ENCODE data around the gene KATNB1.

DNA sequence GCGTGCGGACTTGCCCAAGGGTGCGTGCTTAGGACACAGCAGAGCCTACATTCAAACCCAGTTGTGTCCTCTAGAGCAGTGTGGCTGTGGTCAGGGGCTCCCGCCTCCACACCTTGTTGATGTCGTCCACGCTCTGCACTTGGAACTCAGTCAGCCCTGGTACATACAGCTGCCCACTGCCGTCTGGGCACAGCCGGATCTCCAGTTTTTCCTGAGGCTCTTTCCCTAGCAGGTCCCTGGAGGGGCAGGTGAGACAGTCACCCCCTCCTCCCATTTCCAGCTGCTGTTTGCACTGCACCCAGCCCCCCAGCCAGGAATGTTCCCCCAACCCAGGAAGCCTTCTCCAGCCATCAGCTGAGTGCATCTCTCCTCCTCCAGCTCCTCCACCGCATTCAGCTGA, 25.7 kb downstream of the KATNB1 start:
- TF ChIP-seq, protein P1, sequence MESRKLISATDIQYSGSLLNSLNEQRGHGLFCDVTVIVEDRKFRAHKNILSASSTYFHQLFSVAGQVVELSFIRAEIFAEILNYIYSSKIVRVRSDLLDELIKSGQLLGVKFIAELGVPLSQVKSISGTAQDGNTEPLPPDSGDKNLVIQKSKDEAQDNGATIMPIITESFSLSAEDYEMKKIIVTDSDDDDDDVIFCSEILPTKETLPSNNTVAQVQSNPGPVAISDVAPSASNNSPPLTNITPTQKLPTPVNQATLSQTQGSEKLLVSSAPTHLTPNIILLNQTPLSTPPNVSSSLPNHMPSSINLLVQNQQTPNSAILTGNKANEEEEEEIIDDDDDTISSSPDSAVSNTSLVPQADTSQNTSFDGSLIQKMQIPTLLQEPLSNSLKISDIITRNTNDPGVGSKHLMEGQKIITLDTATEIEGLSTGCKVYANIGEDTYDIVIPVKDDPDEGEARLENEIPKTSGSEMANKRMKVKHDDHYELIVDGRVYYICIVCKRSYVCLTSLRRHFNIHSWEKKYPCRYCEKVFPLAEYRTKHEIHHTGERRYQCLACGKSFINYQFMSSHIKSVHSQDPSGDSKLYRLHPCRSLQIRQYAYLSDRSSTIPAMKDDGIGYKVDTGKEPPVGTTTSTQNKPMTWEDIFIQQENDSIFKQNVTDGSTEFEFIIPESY (IDR thresholded peaks at IDR 0.05; ENCODE audit: extremely low read depth, insufficient replicate concordance, low read length), result no peak
- TF ChIP-seq POLR2A (IDR thresholded peaks at IDR 0.05; ENCODE audit: borderline replicate concordance, extremely low read depth, insufficient read depth, insufficient read length) (no peak), EGR1 (IDR thresholded peaks at IDR 0.05; ENCODE audit: low read depth) (no peak), RAD21 (IDR thresholded peaks at IDR 0.05; ENCODE audit: low read depth) (no peak), EZH2 (IDR thresholded peaks at IDR 0.05) (no peak), CEBPB (IDR thresholded peaks at IDR 0.05; ENCODE audit: low read depth) (no peak), SIN3A (IDR thresholded peaks at IDR 0.05; ENCODE audit: low read depth) (no peak), FOSL1 (IDR thresholded peaks at IDR 0.05; ENCODE audit: low read depth) (no peak), YY1 (IDR thresholded peaks at IDR 0.05; ENCODE audit: extremely low read depth, insufficient replicate concordance, low read depth, low read length) (no peak), SP1 (IDR thresholded peaks at IDR 0.05; ENCODE audit: low read depth) (no peak)
- TF ChIP-seq, protein P2, sequence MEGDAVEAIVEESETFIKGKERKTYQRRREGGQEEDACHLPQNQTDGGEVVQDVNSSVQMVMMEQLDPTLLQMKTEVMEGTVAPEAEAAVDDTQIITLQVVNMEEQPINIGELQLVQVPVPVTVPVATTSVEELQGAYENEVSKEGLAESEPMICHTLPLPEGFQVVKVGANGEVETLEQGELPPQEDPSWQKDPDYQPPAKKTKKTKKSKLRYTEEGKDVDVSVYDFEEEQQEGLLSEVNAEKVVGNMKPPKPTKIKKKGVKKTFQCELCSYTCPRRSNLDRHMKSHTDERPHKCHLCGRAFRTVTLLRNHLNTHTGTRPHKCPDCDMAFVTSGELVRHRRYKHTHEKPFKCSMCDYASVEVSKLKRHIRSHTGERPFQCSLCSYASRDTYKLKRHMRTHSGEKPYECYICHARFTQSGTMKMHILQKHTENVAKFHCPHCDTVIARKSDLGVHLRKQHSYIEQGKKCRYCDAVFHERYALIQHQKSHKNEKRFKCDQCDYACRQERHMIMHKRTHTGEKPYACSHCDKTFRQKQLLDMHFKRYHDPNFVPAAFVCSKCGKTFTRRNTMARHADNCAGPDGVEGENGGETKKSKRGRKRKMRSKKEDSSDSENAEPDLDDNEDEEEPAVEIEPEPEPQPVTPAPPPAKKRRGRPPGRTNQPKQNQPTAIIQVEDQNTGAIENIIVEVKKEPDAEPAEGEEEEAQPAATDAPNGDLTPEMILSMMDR (IDR thresholded peaks at IDR 0.05 in 2 of 3, conservative IDR thresholded peaks at IDR 0.05 in 1 of 3; ENCODE audit: borderline replicate concordance in 1 of 3, insufficient read depth in 1 of 3, low read depth in 2 of 3, low read length in 2 of 3), result no peak
- TF ChIP-seq, protein P3, sequence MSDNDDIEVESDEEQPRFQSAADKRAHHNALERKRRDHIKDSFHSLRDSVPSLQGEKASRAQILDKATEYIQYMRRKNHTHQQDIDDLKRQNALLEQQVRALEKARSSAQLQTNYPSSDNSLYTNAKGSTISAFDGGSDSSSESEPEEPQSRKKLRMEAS (IDR thresholded peaks at IDR 0.05), result no peak
- TF ChIP-seq, protein P4, sequence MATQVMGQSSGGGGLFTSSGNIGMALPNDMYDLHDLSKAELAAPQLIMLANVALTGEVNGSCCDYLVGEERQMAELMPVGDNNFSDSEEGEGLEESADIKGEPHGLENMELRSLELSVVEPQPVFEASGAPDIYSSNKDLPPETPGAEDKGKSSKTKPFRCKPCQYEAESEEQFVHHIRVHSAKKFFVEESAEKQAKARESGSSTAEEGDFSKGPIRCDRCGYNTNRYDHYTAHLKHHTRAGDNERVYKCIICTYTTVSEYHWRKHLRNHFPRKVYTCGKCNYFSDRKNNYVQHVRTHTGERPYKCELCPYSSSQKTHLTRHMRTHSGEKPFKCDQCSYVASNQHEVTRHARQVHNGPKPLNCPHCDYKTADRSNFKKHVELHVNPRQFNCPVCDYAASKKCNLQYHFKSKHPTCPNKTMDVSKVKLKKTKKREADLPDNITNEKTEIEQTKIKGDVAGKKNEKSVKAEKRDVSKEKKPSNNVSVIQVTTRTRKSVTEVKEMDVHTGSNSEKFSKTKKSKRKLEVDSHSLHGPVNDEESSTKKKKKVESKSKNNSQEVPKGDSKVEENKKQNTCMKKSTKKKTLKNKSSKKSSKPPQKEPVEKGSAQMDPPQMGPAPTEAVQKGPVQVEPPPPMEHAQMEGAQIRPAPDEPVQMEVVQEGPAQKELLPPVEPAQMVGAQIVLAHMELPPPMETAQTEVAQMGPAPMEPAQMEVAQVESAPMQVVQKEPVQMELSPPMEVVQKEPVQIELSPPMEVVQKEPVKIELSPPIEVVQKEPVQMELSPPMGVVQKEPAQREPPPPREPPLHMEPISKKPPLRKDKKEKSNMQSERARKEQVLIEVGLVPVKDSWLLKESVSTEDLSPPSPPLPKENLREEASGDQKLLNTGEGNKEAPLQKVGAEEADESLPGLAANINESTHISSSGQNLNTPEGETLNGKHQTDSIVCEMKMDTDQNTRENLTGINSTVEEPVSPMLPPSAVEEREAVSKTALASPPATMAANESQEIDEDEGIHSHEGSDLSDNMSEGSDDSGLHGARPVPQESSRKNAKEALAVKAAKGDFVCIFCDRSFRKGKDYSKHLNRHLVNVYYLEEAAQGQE (IDR thresholded peaks at IDR 0.05; ENCODE audit: low read depth), result no peak
